ENCODE data around the gene S100A2.

DNA sequence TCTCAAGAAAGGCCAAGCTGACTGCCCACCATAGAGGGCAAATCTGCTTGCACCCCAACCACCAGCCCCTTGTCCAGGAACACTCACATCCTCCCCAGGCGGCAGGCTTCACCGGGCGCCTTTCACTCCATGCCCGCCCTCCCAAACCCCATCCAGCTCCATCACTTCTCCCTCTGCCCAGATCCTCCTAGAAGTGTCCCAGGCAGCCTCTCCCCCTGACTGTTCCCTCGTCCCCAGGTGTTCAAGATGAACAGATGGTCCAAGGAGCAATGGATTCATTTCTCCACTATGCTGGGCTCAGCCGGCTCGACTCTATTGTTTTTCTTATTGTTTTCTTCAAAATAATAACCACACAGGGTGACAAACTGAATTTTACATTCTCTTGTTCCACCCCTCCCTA lies 52.0 kb downstream of the S100A2 start:
- TF ChIP-seq EZH2 (IDR thresholded peaks at IDR 0.05; ENCODE audit: insufficient read depth, poor library complexity, severe bottlenecking) (no peak), EZH2phosphoT487 (IDR thresholded peaks at IDR 0.05; ENCODE audit: insufficient read depth, low read depth) (no peak)
